GM15510 (cell line): ENCODE results near the gene DRD3.

Experiments
- POLR2A ChIP-seq: IDR thresholded peaks from 3 replicates; pipeline ENCODE4 v1.6.1; 2011; ENCODE audit warnings: borderline replicate concordance; ENCODE audit not compliant: insufficient read length; ENCODE audit errors: extremely low read depth

The DRD3 gene

DNA sequence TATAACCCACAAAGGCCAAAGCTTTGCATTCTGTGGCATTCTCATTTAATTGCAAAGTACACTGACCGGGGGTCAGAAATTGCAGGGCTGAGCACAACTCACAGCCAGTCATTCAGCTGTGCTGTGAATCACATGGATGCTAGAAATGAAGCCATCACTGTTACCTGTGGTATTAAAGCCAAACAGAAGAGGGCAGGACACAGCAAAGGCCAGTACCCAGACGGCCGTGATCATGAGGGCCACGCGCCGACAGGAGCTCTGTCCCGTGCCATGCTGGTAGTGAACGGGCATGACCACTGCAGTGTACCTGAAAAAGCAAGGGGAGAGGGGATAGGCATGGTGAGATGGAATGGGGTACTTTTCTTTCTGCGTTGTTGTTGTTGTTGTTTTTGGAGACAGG is 31.6 kb downstream of the DRD3 start:
- no peak for TF ChIP-seq POLR2A

DNA sequence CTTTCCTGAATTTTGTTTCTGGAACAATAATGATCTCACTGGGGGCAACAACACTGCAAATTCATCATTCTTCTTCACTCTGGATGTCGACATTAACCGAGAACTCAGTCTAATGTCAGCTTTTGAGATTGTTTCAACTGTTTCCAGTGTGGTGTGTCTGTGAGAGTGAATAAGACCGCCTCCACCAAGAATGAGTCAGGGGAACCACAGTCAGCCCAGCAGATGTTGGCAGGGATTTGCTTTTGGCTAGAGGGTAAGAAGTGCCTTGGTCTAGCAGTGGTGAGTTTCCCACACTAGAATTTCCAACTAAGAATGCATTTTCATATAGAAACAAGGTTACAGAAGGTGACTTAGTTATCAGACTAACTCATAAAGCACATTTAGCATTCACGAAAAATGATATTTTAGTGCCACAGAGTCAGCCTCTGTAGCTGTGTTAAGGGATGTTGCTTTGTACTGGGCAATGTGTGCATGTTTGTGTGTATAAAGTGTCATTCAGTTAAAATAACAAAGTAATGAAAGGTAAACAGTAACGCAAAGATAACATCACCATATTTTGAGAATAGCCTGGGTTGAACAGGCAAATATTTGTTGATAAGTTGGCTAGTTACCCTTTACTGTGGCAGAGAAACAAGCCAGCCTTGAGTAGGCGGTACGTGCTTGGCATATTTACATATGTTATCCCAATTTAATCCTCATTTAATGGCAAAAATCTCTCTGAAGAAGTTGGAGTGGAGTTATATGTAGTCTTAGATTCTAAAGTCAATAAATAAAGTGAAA is 33.8 kb downstream of the DRD3 start:
- TF ChIP-seq POLR2A = no peak

DNA sequence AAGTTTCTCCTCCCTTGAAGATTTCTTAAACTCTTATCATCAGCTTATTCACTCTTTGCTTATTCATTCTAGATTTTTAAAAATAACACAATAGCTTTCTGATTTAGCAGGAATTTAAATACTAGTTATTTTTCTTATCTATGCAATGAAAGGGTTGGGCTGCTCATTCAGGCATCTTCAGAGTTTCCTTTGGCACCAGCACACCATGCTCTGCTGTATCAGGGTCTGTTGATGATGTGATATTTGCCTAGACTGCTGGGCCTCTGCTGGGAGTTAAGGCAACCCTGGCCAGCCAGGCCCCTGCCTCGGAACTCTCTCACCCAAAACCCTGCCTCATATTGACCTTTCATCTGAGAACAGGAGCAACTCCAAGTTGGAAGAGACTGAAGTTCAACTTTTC is 35.0 kb downstream of the DRD3 start:
- TF ChIP-seq POLR2A = no peak

DNA sequence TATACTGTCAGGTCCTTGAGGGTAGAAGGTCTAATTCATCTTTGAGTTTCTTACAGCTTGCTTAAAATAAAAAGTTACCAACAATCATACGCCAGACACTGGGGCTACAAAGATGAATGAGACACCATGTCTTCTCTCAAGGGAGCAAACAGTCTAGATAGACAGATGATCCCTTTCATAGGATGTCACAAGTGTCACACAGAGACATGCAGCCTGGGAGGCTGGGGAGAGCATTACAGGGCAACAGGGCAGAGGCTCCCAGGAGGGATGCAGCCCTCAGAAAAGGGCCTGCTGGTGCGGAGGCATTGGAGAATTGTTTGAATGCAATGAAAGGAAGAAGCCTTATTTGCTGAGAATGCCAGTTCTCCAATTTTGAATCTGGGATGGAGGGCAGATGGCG is 39.0 kb downstream of the DRD3 start:
- no peak for TF ChIP-seq POLR2A

DNA sequence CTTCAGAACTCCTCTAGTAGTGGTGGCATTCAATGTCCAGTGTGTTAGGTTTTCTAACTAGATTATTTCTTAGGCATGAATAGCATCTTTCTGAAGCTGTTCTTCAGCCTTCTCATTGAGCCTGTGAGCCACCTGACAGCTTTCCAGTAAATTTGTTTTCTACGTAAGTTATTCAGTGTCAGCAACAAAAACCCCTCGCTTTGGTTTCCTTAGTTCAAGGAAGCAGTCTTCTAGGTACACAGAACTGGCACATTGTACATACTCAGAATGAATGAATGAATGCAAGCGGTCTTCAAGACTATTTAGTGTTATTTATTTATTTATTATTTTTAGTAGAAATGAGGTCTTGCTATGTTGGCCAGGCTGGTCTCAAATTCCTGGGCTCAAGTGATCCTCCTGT is 44.9 kb downstream of the DRD3 start:
- TF ChIP-seq POLR2A = no peak

DNA sequence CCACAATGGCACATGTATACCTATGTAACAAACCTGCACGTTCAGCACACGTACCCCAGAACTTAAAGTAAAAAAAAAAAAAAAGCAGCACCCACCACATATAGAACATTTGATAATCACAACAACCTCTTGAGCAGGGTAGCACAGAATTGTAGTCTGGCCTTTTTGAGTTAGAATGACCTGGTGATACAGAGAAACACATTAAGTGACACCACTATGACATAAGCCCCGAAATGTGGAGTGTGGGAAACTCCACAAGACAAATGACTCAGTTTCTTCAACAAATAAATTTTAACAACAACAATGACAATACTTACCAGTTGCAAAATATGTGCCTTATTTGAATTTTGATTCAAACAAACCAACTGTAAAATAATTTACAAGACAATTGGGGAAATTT is 46.4 kb downstream of the DRD3 start:
- TF ChIP-seq POLR2A = no peak

DNA sequence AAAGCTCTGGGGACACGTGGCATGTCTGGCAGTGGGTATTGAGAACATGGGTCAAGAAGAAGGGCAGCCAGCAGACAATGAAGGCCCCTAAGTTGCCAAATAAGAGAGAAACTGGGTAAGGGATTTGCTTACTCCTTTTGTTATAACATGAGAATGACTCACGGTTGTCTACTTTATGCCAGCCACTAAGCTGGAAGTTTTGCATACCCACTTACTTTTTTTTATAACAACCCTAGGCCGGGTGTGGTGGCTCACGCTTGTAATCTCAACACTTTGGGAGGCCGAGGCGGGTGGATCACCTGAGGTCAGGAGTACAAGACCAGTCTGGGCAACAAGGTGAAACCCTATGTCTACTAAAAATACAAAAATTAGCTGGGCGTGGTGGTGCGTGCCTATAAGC is 50.0 kb downstream of the DRD3 start:
- no peak for TF ChIP-seq POLR2A

DNA sequence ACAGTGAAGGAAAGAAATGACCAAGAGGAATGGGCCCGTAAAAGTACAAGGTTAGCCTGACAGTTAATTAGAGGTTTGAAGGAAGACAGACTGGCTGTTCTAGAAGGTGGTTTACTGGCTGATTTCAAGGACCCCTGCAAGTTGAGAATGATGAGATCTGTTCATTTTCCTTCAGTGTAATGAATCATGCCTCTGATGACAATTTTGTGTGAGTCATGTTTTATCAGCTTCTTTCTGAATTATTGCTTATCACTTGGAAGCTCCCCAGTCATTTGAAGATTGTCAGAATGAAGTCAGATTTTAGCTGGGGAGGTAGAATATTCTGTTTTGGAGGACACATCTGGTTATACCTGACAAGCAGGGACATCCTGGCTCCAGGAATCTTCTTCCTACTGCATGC is 50.6 kb downstream of the DRD3 start:
- no peak for TF ChIP-seq POLR2A

DNA sequence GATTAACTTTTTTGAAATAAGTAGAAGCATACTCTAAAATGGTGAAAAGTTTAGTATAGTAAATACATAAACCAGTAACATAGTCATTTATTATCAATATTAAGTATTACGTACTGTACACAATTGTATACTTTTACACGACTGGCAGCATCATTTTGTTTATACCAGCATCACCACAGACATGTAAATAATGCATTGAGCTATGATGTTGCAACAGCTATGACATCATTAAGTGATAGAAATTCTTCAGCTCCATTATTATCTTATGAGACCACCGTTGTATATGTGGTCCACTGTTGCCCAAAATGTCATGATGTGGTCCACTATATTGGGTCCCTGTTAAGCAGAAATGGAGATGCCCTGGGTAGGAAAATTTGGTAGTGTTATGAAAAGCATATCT is 51.3 kb downstream of the DRD3 start:
- TF ChIP-seq POLR2A = no peak

DNA sequence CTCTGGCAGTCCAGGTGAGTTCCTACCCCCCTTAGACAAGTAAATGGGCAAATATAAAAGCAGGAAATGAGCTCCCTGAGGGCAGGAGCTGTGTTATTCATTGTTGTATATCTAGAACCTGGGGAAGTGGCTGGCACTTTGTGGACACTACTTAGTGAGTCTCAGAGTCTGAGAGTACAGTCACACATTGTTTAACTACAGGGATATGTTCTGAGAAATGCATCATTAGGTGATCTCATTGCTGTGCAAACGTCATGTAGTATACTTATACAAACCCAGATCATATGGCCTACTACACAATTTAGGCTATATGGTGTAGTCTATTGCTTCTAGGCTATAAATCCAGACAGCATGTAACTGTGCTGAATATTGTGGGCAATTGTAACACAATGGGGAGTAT is 52.4 kb downstream of the DRD3 start:
- TF ChIP-seq POLR2A = no peak

DNA sequence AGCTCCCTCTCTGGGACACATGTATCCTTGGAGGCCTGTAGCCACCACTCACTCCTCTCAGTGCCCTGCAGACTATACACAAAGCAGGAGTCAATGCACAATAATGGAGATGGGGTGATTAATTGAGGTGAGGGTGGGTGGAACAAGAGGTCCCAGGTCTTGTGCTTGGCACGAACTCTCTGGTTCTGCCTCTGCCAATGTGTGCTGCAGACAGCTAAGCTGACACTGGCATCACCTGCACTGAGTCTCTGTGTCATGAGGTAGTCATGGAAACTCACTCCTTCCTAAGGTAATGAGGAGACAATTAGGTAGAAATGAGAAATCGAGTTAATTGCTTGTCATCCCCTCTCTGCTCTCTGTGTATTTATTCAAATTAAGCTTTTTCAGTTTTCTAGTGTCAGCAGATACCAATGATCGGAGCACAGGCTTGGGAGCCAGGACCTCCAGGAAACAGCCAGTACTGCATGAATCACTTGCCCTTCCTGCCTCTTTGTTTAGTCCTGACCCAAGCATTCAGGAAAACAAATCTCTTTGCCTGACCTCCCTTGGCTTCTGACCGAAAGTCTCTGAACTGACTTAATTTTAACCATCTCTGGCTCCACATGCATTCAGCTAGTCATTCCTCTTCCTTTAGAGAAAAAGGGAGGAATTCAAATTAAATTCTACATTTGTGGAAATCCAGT is 56.7 kb downstream of the DRD3 start:
- no peak for TF ChIP-seq POLR2A

DNA sequence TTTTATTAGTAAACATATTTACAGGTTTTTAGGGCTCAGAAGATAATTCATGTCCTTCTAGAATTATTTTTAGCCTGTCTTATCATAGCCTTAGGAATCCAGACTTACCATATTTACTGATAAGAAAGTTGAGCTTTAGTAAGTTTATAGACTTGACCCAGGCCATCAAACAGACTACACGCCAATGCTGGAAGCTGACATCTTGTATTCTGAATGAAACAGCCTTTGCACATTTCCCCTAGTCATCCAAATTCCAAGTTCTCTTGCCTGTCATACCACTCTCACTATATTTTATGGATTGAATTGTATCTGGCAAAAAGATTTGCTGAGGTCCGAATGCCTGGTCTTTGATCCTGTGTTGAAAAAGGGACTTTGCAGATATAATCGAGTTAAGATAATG is 58.6 kb downstream of the DRD3 start:
- TF ChIP-seq POLR2A = no peak

DNA sequence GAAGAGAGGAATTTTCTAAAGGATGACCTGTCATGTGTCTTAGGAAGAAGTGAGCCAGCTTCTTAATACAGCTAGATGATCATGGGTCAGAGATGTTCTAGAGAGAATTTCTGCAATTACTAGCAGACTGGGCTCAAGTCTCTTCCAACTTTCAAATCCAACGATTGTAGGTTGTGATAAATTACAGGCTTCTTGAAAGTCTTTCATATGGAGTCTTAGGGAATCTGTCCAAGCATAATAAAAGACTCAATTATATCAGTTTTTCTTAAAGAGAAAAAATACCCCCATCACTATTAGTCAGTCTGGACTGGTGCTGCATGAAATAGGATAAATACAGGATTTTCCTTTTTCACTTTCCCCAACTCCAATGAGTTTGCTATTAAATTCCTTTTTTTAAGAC is 59.1 kb downstream of the DRD3 start:
- TF ChIP-seq POLR2A = no peak

DNA sequence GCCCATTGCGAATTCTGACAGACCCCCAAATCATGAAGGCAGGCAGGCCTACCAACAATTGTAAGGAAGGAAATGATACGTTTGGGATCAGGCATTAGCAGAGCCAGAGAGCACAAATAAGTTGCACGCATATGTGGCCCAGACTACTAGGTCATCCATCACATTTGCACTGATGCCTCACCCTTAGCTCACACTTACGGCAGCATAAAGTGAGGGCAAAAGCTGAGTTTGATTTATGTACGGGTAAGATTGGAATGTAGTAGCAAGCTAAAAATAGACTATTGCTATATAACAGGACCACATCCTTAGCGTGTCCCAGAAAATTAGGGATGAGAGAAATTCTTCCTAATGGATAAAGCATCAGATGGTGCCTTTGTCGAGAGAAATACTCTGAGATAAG is 63.7 kb downstream of the DRD3 start:
- TF ChIP-seq POLR2A = no peak

DNA sequence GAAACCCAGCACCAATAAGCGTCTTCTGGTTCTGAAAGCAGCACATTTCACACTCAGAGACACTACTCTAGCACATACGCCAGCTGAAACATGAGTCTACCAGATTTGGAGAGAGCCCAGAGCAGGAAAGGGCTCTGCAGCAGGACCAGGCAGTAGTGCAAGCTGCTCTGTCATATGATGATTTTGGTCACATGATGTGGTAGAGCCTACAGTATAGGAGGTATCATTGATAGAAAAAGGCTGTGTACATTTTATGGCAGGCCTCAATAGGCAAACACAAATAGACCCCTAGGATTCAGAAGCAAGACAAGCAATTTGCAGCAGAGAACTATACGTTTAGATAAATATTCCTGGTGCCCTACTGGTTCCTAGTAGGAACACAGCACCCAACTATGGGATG is 64.1 kb downstream of the DRD3 start:
- TF ChIP-seq POLR2A = no peak

DNA sequence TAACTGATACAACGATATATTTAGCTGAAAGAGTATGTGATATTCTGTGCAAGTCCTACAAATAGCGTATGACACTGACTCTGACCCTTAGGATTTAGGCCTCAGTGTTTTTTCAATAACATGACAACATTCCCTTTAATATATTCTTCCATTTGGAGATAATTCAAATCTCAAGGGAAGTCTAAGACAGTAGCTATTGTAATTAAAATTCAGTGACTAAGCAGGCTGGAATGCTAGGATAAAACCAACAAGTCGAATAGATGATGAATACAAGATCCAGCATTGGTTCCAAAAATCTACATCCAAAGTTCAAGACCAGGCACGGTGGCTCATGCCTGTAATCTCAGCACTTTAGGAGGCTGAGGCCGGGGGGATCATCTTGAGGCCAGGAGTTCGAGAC is 66.2 kb downstream of the DRD3 start:
- TF ChIP-seq POLR2A = no peak

DNA sequence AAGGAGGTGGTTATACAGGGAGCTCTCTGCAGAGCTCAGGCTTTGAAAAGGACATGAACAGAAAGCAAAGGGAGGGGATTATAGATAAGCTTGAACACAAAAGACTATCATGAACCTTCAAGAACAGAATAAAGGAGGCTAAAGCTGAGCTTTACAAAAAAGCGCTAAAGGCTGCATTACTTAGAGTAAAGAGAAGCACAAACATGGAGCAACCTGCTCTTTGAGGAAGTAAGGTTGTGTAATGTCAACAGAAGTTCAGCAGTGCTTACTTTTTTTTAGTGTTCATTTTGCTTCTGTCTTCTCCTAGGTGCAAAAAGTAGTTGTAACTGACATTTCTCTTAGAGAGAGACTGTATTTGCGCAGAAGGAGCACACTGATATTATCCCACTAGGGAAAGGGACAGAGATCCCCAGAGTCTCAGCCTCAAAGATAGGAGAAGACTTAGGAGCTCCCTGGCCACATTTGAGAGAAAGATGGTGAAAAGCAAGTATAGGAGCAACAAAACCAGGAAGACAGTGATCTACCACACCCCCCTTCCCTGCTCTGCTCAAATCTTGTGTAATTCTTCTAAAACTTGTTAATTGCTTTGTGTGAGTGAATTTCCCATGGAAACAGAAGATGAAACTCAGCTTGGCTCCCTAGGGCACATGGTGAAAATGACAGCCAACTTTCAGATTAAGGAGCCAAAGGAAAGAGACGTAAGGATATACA is 67.6 kb downstream of the DRD3 start:
- no peak for TF ChIP-seq POLR2A

DNA sequence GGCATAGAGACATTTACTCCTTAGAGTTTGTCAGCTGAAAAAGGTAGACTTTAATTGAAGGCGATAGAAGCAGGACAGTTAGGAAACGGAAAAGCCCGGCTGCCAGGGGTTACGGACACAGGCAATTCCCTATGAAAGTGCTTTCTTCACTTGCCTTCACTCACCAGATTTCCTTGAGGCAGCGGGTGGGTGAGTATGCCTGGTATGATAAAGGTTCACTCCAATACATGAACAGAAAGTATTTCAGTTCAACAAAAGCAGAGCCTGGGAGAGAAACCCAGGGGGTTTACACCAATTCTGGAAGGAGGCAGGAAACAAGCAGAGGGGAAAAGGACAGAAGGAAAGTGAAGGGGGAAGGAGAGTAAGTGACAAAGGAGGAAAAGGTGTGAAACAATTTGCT is 68.4 kb downstream of the DRD3 start:
- TF ChIP-seq POLR2A = no peak
